ENCODE measurements around the gene TEAD3. TPM values are rescaled to one million over a fixed set of nuclear protein-coding genes. Genes with fewer than 3 reads are reported as not detected.

TEAD3 gene
- total and polyA plus RNA-seq, 8 donors = 3.0 to 10.0 (median 5.6) TPM

DNA sequence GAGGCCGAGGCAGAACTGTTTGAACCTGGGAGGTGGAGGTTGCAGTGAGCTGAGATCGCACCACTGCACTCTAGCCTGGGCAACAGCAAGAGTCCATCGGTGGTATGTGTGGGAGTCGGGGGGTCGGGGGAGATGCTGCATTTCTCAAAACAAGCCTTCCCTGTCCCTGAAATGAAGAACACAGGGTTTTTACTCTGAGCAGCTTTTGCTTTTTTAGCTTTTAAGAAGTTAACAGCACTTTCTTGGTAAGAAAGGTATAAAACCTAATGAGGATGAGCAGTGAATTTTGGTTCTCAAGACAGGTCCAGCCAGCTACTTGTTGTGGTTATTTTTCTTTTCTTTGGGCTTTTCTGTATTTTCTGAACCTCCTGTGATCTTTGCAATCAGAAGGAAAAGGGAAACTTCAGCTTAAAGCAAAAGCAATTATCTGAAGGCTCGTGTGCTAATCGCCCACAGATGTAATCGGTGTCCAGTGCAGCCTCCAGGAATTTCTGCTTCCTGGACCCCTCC lies 25.0 kb downstream of the TEAD3 start:
- no peak for DNase-seq
- Histone ChIP-seq H3K27me3 (no peaks in the 10 kb centered on the region), H3K9me3 (no peaks in the 10 kb centered on the region), H3K27ac (no peak overlapping the region), H3K4me1 (peaks cover 0 to 15% (median 0%) of the 10 kb centered on the region in 3 donors), H3K36me3 (peaks cover 0 to 18% (median 0%) of the 10 kb centered on the region in 3 donors), H3K4me3 (no peak overlapping the region)
- no peak for ATAC-seq
- intact Hi-C loops (cut with DNase I) = no loop called here
- 71 to 74% methylated on average over 8 of the region's 8 CpGs for WGBS, 2 donors
- TF ChIP-seq, protein P1, sequence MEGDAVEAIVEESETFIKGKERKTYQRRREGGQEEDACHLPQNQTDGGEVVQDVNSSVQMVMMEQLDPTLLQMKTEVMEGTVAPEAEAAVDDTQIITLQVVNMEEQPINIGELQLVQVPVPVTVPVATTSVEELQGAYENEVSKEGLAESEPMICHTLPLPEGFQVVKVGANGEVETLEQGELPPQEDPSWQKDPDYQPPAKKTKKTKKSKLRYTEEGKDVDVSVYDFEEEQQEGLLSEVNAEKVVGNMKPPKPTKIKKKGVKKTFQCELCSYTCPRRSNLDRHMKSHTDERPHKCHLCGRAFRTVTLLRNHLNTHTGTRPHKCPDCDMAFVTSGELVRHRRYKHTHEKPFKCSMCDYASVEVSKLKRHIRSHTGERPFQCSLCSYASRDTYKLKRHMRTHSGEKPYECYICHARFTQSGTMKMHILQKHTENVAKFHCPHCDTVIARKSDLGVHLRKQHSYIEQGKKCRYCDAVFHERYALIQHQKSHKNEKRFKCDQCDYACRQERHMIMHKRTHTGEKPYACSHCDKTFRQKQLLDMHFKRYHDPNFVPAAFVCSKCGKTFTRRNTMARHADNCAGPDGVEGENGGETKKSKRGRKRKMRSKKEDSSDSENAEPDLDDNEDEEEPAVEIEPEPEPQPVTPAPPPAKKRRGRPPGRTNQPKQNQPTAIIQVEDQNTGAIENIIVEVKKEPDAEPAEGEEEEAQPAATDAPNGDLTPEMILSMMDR (IDR thresholded peaks at IDR 0.05) = no peak
- FAIRE-seq = no peak

DNA sequence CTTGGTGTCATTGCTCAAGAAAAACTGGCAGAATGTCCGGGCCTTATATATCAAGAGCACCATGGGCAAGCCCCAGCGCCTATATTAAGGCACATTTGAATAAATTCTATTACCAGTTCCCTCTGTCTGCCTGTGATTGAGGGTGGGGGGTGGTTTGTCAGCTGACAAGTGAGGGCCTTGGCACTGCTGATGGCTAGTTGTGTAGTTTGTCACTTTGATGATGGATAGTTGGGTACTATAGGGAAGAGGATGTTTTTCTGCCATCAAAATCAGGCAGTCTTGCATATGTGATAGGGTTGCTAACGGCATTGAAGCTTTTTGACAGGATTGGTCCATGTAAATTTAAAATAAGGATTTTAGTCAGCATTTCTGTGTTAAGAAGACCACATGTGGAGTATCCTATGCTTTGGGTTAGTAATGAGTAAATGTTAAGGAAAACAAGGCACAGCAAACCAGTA lies 26.2 kb downstream of the TEAD3 start:
- FAIRE-seq (no peak), ATAC-seq (no peak), DNase-seq (no peak)
- Histone ChIP-seq H3K27ac (no peak overlapping the region), H3K4me1 (peaks cover 0 to 15% (median 0%) of the 10 kb centered on the region in 3 donors), H3K27me3 (no peaks in the 10 kb centered on the region), H3K36me3 (peaks cover 0 to 18% (median 0%) of the 10 kb centered on the region in 3 donors), H3K4me3 (peak overlapping the region in 1 of 4 donors; percentile 90), H3K9me3 (no peaks in the 10 kb centered on the region)
- TF ChIP-seq, protein P1 (IDR thresholded peaks at IDR 0.05) = no peak
- 66 to 73% methylated on average over 3 of the region's 3 CpGs for WGBS, 2 donors
- intact Hi-C loops (cut with DNase I) = no loop called here

- ATAC-seq = no peak
- FAIRE-seq = no peak
- intact Hi-C loops (cut with DNase I) = no loop called here
- H3K27me3 ChIP-seq = no peaks in the 10 kb centered on the region
- peaks cover 0 to 18% (median 0%) of the 10 kb centered on the region in 3 donors for H3K36me3 ChIP-seq
- peak overlapping the region; percentile 61 to 90 (median 86) for H3K4me3 ChIP-seq
- TF ChIP-seq, protein P1 (IDR thresholded peaks at IDR 0.05) = no peak
- 34 to 44% methylated on average over 18 of the region's 18 CpGs for WGBS, 2 donors
- H3K9me3 ChIP-seq = no peaks in the 10 kb centered on the region
- H3K4me1 ChIP-seq = peaks cover 0 to 15% (median 0%) of the 10 kb centered on the region in 3 donors
- DNase-seq = peak in 4 of 6 donors; percentile 60 to 77 (median 71)
- peak overlapping the region in 1 of 4 donors; percentile 77 for H3K27ac ChIP-seq
Measured at GRCh38 chr6:35469751-35470662, 26.9 kb downstream of the TEAD3 start.

GRCh38 chr6:35468980-35469750 lies 27.7 kb downstream of the TEAD3 start:
- Histone ChIP-seq H3K27ac (peak overlapping the region; percentile 66 to 92 (median 78)), H3K4me1 (peaks cover 0 to 15% (median 0%) of the 10 kb centered on the region in 3 donors), H3K9me3 (no peaks in the 10 kb centered on the region), H3K4me3 (peak overlapping the region; percentile 61 to 90 (median 86)), H3K27me3 (no peaks in the 10 kb centered on the region), H3K36me3 (peaks cover 0 to 18% (median 0%) of the 10 kb centered on the region in 3 donors)
- DNase-seq (peak in 3 of 6 donors; percentile 41 to 87 (median 64)), FAIRE-seq (no peak), ATAC-seq (peak; percentile 5 to 40 (median 26))
- TF ChIP-seq, protein P1 (IDR thresholded peaks at IDR 0.05) = no peak
- intact Hi-C loops (cut with DNase I) = no loop called here
- WGBS, 2 donors = 4 to 7% methylated on average over 37 of the region's 37 CpGs
